Gastrocnemius medialis (tissue), 4 donors: ENCODE data around the gene EIF3K. TPM values are rescaled to one million over a fixed set of nuclear protein-coding genes. Genes with fewer than 3 reads are reported as not detected.
A peak's percentile ranks its signal among the peaks of the same experiment; 100 is the strongest.

Experiments
- ATAC-seq, 2 donors: fragments of 150-250 bp; one replicate each; pipeline ENCODE4 v1.9.1; 2016
- DNase-seq, 2 donors: peaks; one replicate each; pipeline ENCODE4 v3.0.0-alpha.2; 2019
- H3K27ac ChIP-seq, 4 donors: fragments of 200-600 bp; sonication (generic); 1 replicate in 1 of 4; 2 replicates in 3 of 4; pipeline ENCODE4 v1.5.1; 2016 to 2018; ENCODE audit warnings: mild to moderate bottlenecking in 2 of 4, moderate library complexity in 1 of 4
- H3K27me3 ChIP-seq, 3 donors: fragments of 200-600 bp; sonication (generic) in 2 of 3; 1 replicate in 1 of 3; 2 replicates in 2 of 3; pipeline versions ENCODE4 v1.5.1 to v1.6.0; 2016 to 2019; ENCODE audit warnings: mild to moderate bottlenecking in 1 of 3, moderate library complexity in 1 of 3
- H3K36me3 ChIP-seq, 2 donors: fragments of 200-600 bp; sonication (generic) in 1 of 2; one replicate each; pipeline ENCODE4 v1.5.1; 2017 to 2018
- H3K4me1 ChIP-seq, 2 donors: fragments of 200-600 bp; sonication (generic) in 1 of 2; one replicate each; pipeline ENCODE4 v1.5.1; 2016 to 2017; ENCODE audit warnings: mild to moderate bottlenecking in 2 of 2
- H3K4me3 ChIP-seq, 4 donors: fragments of 200-600 bp; sonication (generic) in 3 of 4; 1 replicate in 1 of 4; 2 replicates in 3 of 4; pipeline ENCODE4 v1.5.1; 2016 to 2019; ENCODE audit warnings: mild to moderate bottlenecking in 2 of 4
- H3K9me3 ChIP-seq, 3 donors: fragments of 200-600 bp; sonication (generic) in 2 of 3; 1 replicate in 1 of 3; 2 replicates in 2 of 3; pipeline ENCODE4 v1.5.1; 2016 to 2019
- CTCF ChIP-seq, 5 experiments: fragments of 450-650 bp in 3 of 5; fragments of 200-600 bp in 2 of 5; sonication (generic) in 2 of 5; IDR thresholded peaks in 4 of 5; conservative IDR thresholded peaks in 1 of 5; 1 replicate in 4 of 5; 2 replicates in 1 of 5; pipeline ENCODE4 v1.5.1; 2016 to 2019; ENCODE audit warnings: antibody characterized with exemption in 5 of 5, mild to moderate bottlenecking in 3 of 5, moderate library complexity in 3 of 5
- POLR2A ChIP-seq, 2 donors: fragments of 450-650 bp; IDR thresholded peaks; one replicate each; pipeline ENCODE4 v1.6.1; 2017; ENCODE audit warnings: antibody characterized with exemption in 2 of 2, mild to moderate bottlenecking in 2 of 2, moderate library complexity in 2 of 2
- in situ Hi-C, 4 donors: fragments of 200-750 bp; cut with MboI; loops; one replicate each; pipeline versions ENCODE4 v1.15.0 to v1.8.0; 2017; ENCODE audit warnings: low sequenced_read_pairs in 4 of 4
- intact Hi-C: fragments of 100-400 bp; cut with DNase I; formaldehyde crosslinking; loops from one replicate; pipeline ENCODE4 v1.15.1; 2023; ENCODE audit warnings: low total_unique reads
- total RNA-seq, 4 donors: library from RNA; depleted of rRNA; stranded (reverse); fragments of >200 nt; gene quantifications; one replicate each; pipeline versions ENCODE4 v1.1.0 to v1.2.3, GENCODE V29; 2016

Gene EIF3K
- total RNA-seq, 4 donors from 2014 or later, result 619 to 975 (median 681) TPM

GRCh38 chr19:38634757-38635482 lies 15.9 kb downstream of the EIF3K start:
- Histone ChIP-seq H3K4me3 (no peak overlapping the region), H3K27ac (peak overlapping the region; percentile 4 to 64 (median 47)), H3K9me3 (no peaks in the 10 kb centered on the region), H3K4me1 (peaks cover 0 to 11% of the 10 kb centered on the region in 2 donors), H3K36me3 (peaks cover 0 to 63% of the 10 kb centered on the region in 2 donors), H3K27me3 (no peaks in the 10 kb centered on the region)
- TF ChIP-seq CTCF (IDR thresholded peaks at IDR 0.05 in 4 of 5, conservative IDR thresholded peaks at IDR 0.05 in 1 of 5), result peak; percentile 77 to 94 (median 92)
- TF ChIP-seq POLR2A (IDR thresholded peaks at IDR 0.05), result no peak
- intact Hi-C loops, result loop anchor here (1.0 kb wide), 1 partner anchor 232 kb away; the partner anchor contains the start of gene FAM98C
- DNase-seq, result no peak
- ATAC-seq, result peak; percentile 43 to 66
- in situ Hi-C loops, result loop anchor here in 2 of 4 donors (10.0 to 25.0 kb wide), 2 partner anchors 202 to 230 kb away; partner anchors contain the start of genes FAM98C (in 2 of the 2), ECH1 (in 1 of the 2) and HNRNPL (in 1 of the 2)

GRCh38 chr19:38635483-38636399 lies 16.8 kb downstream of the EIF3K start:
- no peak for TF ChIP-seq CTCF (IDR thresholded peaks at IDR 0.05 in 4 of 5, conservative IDR thresholded peaks at IDR 0.05 in 1 of 5)
- TF ChIP-seq POLR2A (IDR thresholded peaks at IDR 0.05), result no peak
- peak overlapping the region in 3 of 4 donors; percentile 41 to 69 (median 63) for H3K27ac ChIP-seq

GRCh38 chr19:38638461-38638860 lies 19.5 kb downstream of the EIF3K start:
- DNase-seq (no peak), ATAC-seq (no peak)
- Histone ChIP-seq H3K4me1 (peaks cover 0 to 13% of the 10 kb centered on the region in 2 donors), H3K9me3 (no peaks in the 10 kb centered on the region), H3K27me3 (no peaks in the 10 kb centered on the region), H3K4me3 (no peak overlapping the region), H3K36me3 (peaks cover 0 to 27% of the 10 kb centered on the region in 2 donors), H3K27ac (peak overlapping the region in 1 of 4 donors; percentile 4)
- intact Hi-C loops (no loop called here), in situ Hi-C loops (loop anchor here in 2 of 4 donors (10.0 to 25.0 kb wide), 2 partner anchors 199 to 234 kb away; partner anchors contain the start of genes FAM98C (in 2 of the 2), ECH1 (in 1 of the 2) and HNRNPL (in 1 of the 2))
- TF ChIP-seq POLR2A (IDR thresholded peaks at IDR 0.05), result no peak
- TF ChIP-seq CTCF (IDR thresholded peaks at IDR 0.05 in 4 of 5, conservative IDR thresholded peaks at IDR 0.05 in 1 of 5), result no peak

More at GRCh38 chr19:38635483-38636399, 16.8 kb downstream of the EIF3K start:
- no peaks in the 10 kb centered on the region for H3K27me3 ChIP-seq
- intact Hi-C loops (no loop called here), in situ Hi-C loops (loop anchor here in 2 of 4 donors (10.0 to 25.0 kb wide), 2 partner anchors 202 to 231 kb away; partner anchors contain the start of genes FAM98C (in 2 of the 2), ECH1 (in 1 of the 2) and HNRNPL (in 1 of the 2))
- no peaks in the 10 kb centered on the region for H3K9me3 ChIP-seq
- H3K36me3 ChIP-seq, result peaks cover 0 to 55% of the 10 kb centered on the region in 2 donors
- H3K4me3 ChIP-seq, result no peak overlapping the region
- no peak for DNase-seq
- no peak for ATAC-seq
- H3K4me1 ChIP-seq, result peaks cover 0 to 13% of the 10 kb centered on the region in 2 donors

- in situ Hi-C loops (loop anchor here in 2 of 4 donors (10.0 to 25.0 kb wide), 3 partner anchors 55 to 235 kb away; partner anchors contain the start of genes FAM98C (in 2 of the 2), ECH1 (in 1 of the 2) and HNRNPL (in 1 of the 2)), intact Hi-C loops (loop anchor here (10.0 kb wide), 1 partner anchor 75 kb away; no protein-coding TSS in a partner anchor)
- Histone ChIP-seq H3K4me1 (peaks cover 0 to 13% of the 10 kb centered on the region in 2 donors), H3K27ac (peak overlapping the region in 3 of 4 donors; percentile 66 to 77 (median 72)), H3K36me3 (peaks cover 0 to 23% of the 10 kb centered on the region in 2 donors), H3K27me3 (no peaks in the 10 kb centered on the region), H3K4me3 (no peak overlapping the region), H3K9me3 (no peaks in the 10 kb centered on the region)
- ATAC-seq (no peak), DNase-seq (no peak)
- TF ChIP-seq CTCF (IDR thresholded peaks at IDR 0.05 in 4 of 5, conservative IDR thresholded peaks at IDR 0.05 in 1 of 5), result no peak
- no peak for TF ChIP-seq POLR2A (IDR thresholded peaks at IDR 0.05)
These were observed 20.7 kb downstream of the EIF3K start for GRCh38 chr19:38639679-38640078.
